Measurements from ENCODE around the gene HDAC11.

HDAC11 gene

DNA sequence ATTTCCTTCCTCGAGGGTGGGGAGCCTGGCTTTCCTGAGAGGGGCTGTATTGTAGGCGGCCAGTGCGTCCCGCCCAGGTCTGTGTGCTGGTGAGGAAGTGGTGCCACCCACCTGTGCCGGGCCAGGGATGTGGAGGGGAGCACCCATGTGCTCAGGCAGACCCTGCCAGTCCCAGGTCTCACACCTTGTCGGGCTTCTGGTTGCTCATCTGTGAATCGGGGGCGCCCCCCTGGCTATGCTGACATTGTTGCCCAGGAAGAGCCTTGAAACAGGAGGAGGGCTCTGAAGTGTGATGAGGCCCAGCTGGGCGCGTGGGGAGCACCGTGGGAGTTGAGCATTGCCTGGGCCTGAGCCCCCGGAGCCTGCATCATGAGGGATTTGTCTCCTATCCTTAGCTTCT is 73.6 kb downstream of the HDAC11 start:
- in situ Hi-C loops (cut with MboI; ENCODE audit: low sequenced_read_pairs), result no loop called here

DNA sequence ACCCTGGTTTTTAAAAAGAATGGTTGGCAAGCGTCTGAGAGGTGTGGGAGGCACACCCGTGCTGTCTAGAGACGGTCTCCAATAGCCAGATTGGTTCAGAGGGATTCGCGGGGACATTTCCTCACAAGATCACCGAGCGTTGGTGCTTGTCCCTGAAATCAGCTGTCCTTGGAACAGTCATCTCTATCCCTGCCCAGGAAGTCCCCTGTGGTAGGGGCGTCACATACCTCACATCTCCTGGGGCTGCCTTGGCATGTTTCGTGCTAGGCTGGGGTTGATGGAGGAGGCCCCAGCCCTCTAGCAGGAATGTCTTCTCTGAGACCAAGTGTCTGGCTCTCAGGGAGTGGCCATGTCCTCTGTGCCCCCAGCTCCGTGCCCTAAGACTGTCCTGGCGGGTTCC is 75.6 kb downstream of the HDAC11 start:
- in situ Hi-C loops (cut with MboI; ENCODE audit: low sequenced_read_pairs), result no loop called here

All from HL-60/S4 treated with retinoic acid at 250 ng/mL for 4 days and 3 days (cell line).